ENCODE results near the gene DMRTC2.
A peak's percentile ranks its signal among the peaks of the same experiment; 100 is the strongest.

The DMRTC2 gene

GRCh38 chr19:41845001-41845050 is at the start of gene DMRTC2:
DMRTC2 (plus strand) TSS chr19:41845042; CDS start chr19:41847429, 2,387 bp downstream.
- peak within 1 kb of the TSS; percentile 11 for H3K27ac Mint-ChIP-seq
- no peaks in the 10 kb centered on the region for H3K36me3 Mint-ChIP-seq (ENCODE audit: low read depth)
- DNase-seq (ENCODE audit: low spot score), result no peak
- H3K9me3 Mint-ChIP-seq, result no peaks in the 10 kb centered on the region
- H3K4me1 Mint-ChIP-seq (ENCODE audit: low read depth), result no peaks in the 10 kb centered on the region
- peaks cover 9% of the 10 kb centered on the region for H3K27me3 Mint-ChIP-seq (ENCODE audit: low read depth)
- H3K4me3 Mint-ChIP-seq, result no peak within 1 kb of the TSS

GRCh38 chr19:41796362-41796761 is 48.5 kb upstream of the DMRTC2 start, which contains the start of gene CEACAM3:
CEACAM3 (plus strand) TSS chr19:41796587; CDS start chr19:41796678, 91 bp downstream.
- H3K4me1 Mint-ChIP-seq (ENCODE audit: low read depth), result peaks cover 5% of the 10 kb centered on the region

GRCh38 chr19:41796901-41797300 is 47.9 kb upstream of the DMRTC2 start:
- Mint-ChIP-seq H3K4me1 (ENCODE audit: low read depth) (peaks cover 5% of the 10 kb centered on the region), H3K27me3 (ENCODE audit: low read depth) (peaks cover 28% of the 10 kb centered on the region), H3K4me3 (no peak overlapping the region), H3K27ac (no peak overlapping the region), H3K9me3 (no peaks in the 10 kb centered on the region), H3K36me3 (ENCODE audit: low read depth) (no peaks in the 10 kb centered on the region)
- DNase-seq (ENCODE audit: low spot score), result no peak

More at GRCh38 chr19:41796362-41796761, 48.5 kb upstream of the DMRTC2 start, which contains the start of gene CEACAM3:
- Mint-ChIP-seq H3K27me3 (ENCODE audit: low read depth) (peaks cover 28% of the 10 kb centered on the region), H3K36me3 (ENCODE audit: low read depth) (no peaks in the 10 kb centered on the region), H3K9me3 (no peaks in the 10 kb centered on the region), H3K27ac (no peak within 1 kb of the TSS), H3K4me3 (no peak within 1 kb of the TSS)
- DNase-seq (ENCODE audit: low spot score), result no peak

- Mint-ChIP-seq H3K9me3 (no peaks in the 10 kb centered on the region), H3K4me1 (ENCODE audit: low read depth) (peaks cover 6% of the 10 kb centered on the region), H3K36me3 (ENCODE audit: low read depth) (no peaks in the 10 kb centered on the region), H3K27me3 (ENCODE audit: low read depth) (peaks cover 12% of the 10 kb centered on the region), H3K27ac (no peak overlapping the region), H3K4me3 (no peak overlapping the region)
- no peak for DNase-seq (ENCODE audit: low spot score)
Observed at GRCh38 chr19:41799444-41800000, 45.3 kb upstream of the DMRTC2 start.

- H3K9me3 Mint-ChIP-seq, result no peaks in the 10 kb centered on the region
- peaks cover 6% of the 10 kb centered on the region for H3K27me3 Mint-ChIP-seq (ENCODE audit: low read depth)
- no peaks in the 10 kb centered on the region for H3K36me3 Mint-ChIP-seq (ENCODE audit: low read depth)
- no peak overlapping the region for H3K27ac Mint-ChIP-seq
- H3K4me1 Mint-ChIP-seq (ENCODE audit: low read depth), result peaks cover 7% of the 10 kb centered on the region
- no peak overlapping the region for H3K4me3 Mint-ChIP-seq
- no peak for DNase-seq (ENCODE audit: low spot score)
Observed at GRCh38 chr19:41801031-41801430, 43.8 kb upstream of the DMRTC2 start.

GRCh38 chr19:41801792-41802211 is 43.0 kb upstream of the DMRTC2 start:
- Mint-ChIP-seq H3K4me3 (no peak overlapping the region), H3K27ac (no peak overlapping the region)

GRCh38 chr19:41802770-41803169 is 42.1 kb upstream of the DMRTC2 start:
- DNase-seq (ENCODE audit: low spot score), result no peak
- Mint-ChIP-seq H3K27me3 (ENCODE audit: low read depth) (no peaks in the 10 kb centered on the region), H3K9me3 (no peaks in the 10 kb centered on the region), H3K36me3 (ENCODE audit: low read depth) (no peaks in the 10 kb centered on the region), H3K27ac (no peak overlapping the region), H3K4me1 (ENCODE audit: low read depth) (peaks cover 7% of the 10 kb centered on the region), H3K4me3 (no peak overlapping the region)

More at GRCh38 chr19:41801792-41802211, 43.0 kb upstream of the DMRTC2 start:
- Mint-ChIP-seq H3K9me3 (no peaks in the 10 kb centered on the region), H3K36me3 (ENCODE audit: low read depth) (no peaks in the 10 kb centered on the region), H3K27me3 (ENCODE audit: low read depth) (peaks cover 2% of the 10 kb centered on the region), H3K4me1 (ENCODE audit: low read depth) (peaks cover 7% of the 10 kb centered on the region)
- no peak for DNase-seq (ENCODE audit: low spot score)

GRCh38 chr19:41804336-41804735 is 40.5 kb upstream of the DMRTC2 start:
- no peaks in the 10 kb centered on the region for H3K9me3 Mint-ChIP-seq
- no peaks in the 10 kb centered on the region for H3K36me3 Mint-ChIP-seq (ENCODE audit: low read depth)
- DNase-seq (ENCODE audit: low spot score), result no peak
- H3K27me3 Mint-ChIP-seq (ENCODE audit: low read depth), result no peaks in the 10 kb centered on the region
- H3K27ac Mint-ChIP-seq, result no peak overlapping the region
- H3K4me3 Mint-ChIP-seq, result no peak overlapping the region
- peaks cover 7% of the 10 kb centered on the region for H3K4me1 Mint-ChIP-seq (ENCODE audit: low read depth)

- DNase-seq (ENCODE audit: low spot score), result no peak
- no peaks in the 10 kb centered on the region for H3K9me3 Mint-ChIP-seq
- H3K27ac Mint-ChIP-seq, result no peak overlapping the region
- peaks cover 7% of the 10 kb centered on the region for H3K4me1 Mint-ChIP-seq (ENCODE audit: low read depth)
- no peaks in the 10 kb centered on the region for H3K27me3 Mint-ChIP-seq (ENCODE audit: low read depth)
- no peaks in the 10 kb centered on the region for H3K36me3 Mint-ChIP-seq (ENCODE audit: low read depth)
- no peak overlapping the region for H3K4me3 Mint-ChIP-seq
Observed at GRCh38 chr19:41807176-41807575, 37.7 kb upstream of the DMRTC2 start.

GRCh38 chr19:41808663-41809566 is 35.9 kb upstream of the DMRTC2 start:
- Mint-ChIP-seq H3K9me3 (no peaks in the 10 kb centered on the region), H3K4me1 (ENCODE audit: low read depth) (peaks cover 7% of the 10 kb centered on the region), H3K4me3 (no peak overlapping the region), H3K27ac (no peak overlapping the region), H3K27me3 (ENCODE audit: low read depth) (no peaks in the 10 kb centered on the region), H3K36me3 (ENCODE audit: low read depth) (no peaks in the 10 kb centered on the region)
- no peak for DNase-seq (ENCODE audit: low spot score)

- DNase-seq (ENCODE audit: low spot score), result no peak
- Mint-ChIP-seq H3K4me1 (ENCODE audit: low read depth) (peaks cover 2% of the 10 kb centered on the region), H3K27me3 (ENCODE audit: low read depth) (no peaks in the 10 kb centered on the region), H3K27ac (no peak overlapping the region), H3K36me3 (ENCODE audit: low read depth) (no peaks in the 10 kb centered on the region), H3K4me3 (no peak overlapping the region), H3K9me3 (no peaks in the 10 kb centered on the region)
Observed at GRCh38 chr19:41810301-41810700, 34.5 kb upstream of the DMRTC2 start.

- no peaks in the 10 kb centered on the region for H3K27me3 Mint-ChIP-seq (ENCODE audit: low read depth)
- DNase-seq (ENCODE audit: low spot score), result no peak
- H3K9me3 Mint-ChIP-seq, result no peaks in the 10 kb centered on the region
- no peak overlapping the region for H3K27ac Mint-ChIP-seq
- no peaks in the 10 kb centered on the region for H3K36me3 Mint-ChIP-seq (ENCODE audit: low read depth)
- no peak overlapping the region for H3K4me3 Mint-ChIP-seq
- peaks cover 2% of the 10 kb centered on the region for H3K4me1 Mint-ChIP-seq (ENCODE audit: low read depth)
Observed at GRCh38 chr19:41811036-41811435, 33.8 kb upstream of the DMRTC2 start.

GRCh38 chr19:41811981-41812380 is 32.9 kb upstream of the DMRTC2 start:
- Mint-ChIP-seq H3K27ac (no peak overlapping the region), H3K4me1 (ENCODE audit: low read depth) (peaks cover 2% of the 10 kb centered on the region), H3K9me3 (no peaks in the 10 kb centered on the region), H3K27me3 (ENCODE audit: low read depth) (no peaks in the 10 kb centered on the region), H3K4me3 (no peak overlapping the region), H3K36me3 (ENCODE audit: low read depth) (no peaks in the 10 kb centered on the region)
- DNase-seq (ENCODE audit: low spot score), result no peak

GRCh38 chr19:41813911-41814310 is 30.9 kb upstream of the DMRTC2 start:
- no peaks in the 10 kb centered on the region for H3K9me3 Mint-ChIP-seq
- peaks cover 2% of the 10 kb centered on the region for H3K4me1 Mint-ChIP-seq (ENCODE audit: low read depth)
- DNase-seq (ENCODE audit: low spot score), result no peak
- peaks cover 2% of the 10 kb centered on the region for H3K27me3 Mint-ChIP-seq (ENCODE audit: low read depth)
- no peak overlapping the region for H3K27ac Mint-ChIP-seq
- H3K36me3 Mint-ChIP-seq (ENCODE audit: low read depth), result no peaks in the 10 kb centered on the region
- no peak overlapping the region for H3K4me3 Mint-ChIP-seq

- Mint-ChIP-seq H3K9me3 (no peaks in the 10 kb centered on the region), H3K27me3 (ENCODE audit: low read depth) (peaks cover 2% of the 10 kb centered on the region), H3K4me1 (ENCODE audit: low read depth) (peaks cover 2% of the 10 kb centered on the region), H3K27ac (no peak overlapping the region), H3K4me3 (no peak overlapping the region), H3K36me3 (ENCODE audit: low read depth) (no peaks in the 10 kb centered on the region)
- no peak for DNase-seq (ENCODE audit: low spot score)
Observed at GRCh38 chr19:41815301-41815700, 29.5 kb upstream of the DMRTC2 start.

Measured in T-helper 2 cell treated with Interferon-gamma antibody and Interleukin-4, amounts not matched to agents 5 μg/mL and 100 μg/mL, for 36 hours (primary cell).